HG02798 (cell line): Measurements from ENCODE around the gene ZNF609.

Experiments
- ATAC-seq: cut with Tn5 transposase; IDR thresholded peaks from one replicate; pipeline ENCODE4 v1.9.1; 2021; ENCODE audit warnings: mild to moderate bottlenecking; ENCODE audit not compliant: unreplicated experiment, poor library complexity

Gene ZNF609

DNA sequence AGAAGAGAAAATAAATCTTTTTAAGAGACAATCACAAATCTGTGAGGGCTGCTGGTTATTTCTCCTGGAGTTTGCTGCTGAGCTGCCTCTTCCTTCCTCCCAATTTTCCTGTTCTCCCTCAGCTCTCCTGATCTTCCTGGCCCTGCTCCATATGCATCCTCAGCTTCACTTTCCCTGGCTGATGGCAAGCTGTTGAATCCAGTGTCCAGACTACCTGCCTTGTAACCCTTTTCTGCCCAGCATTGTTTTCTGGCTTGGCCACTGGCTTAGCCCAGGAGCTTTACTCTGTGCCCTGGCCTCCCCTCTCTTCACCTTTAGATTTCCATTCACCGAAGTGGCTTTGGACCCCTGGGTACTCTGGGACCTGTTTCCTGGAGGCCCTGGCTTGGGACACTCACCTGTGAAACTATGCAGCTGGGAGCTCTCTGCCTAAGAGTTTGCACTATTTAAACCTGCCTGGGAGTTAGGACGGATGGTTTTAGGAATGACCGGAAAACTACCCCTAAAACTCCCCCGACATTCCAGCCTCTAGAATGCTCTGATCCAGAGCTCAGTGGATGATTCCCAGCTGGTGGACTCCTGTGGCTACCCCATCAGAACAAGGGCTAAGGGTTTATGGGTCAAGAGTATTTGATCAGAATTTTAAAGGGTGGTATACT is 225.0 kb downstream of the ZNF609 start:
- no peak for ATAC-seq

DNA sequence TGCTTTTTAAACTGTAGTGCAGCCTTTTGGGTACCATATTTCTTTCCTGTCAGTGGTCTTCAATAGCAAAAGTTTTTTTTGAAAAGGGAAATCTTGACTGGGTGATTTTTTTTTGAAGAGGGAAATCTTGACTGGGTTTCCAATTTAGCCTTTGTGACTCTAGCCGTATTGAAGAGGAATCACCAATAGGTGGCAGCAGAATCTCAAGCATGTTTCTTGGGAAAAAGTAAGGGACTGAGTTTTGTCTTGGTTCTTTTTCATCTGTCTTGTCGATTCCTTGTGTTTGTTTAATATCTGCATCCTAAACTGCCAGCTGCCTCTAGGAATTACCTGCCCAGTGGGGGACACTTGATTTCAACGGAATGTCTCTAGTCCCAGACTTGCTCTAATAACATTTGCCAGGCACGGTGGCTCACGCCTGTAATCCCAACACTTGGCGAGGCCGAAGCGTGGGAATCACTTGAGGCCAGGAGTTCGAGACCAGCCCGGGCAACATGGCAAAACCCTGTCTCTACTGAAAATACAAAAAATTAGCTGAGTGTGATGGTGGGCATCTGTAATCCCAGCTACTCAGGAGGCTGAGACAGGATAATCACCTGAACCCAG is 225.9 kb downstream of the ZNF609 start:
- ATAC-seq = no peak

DNA sequence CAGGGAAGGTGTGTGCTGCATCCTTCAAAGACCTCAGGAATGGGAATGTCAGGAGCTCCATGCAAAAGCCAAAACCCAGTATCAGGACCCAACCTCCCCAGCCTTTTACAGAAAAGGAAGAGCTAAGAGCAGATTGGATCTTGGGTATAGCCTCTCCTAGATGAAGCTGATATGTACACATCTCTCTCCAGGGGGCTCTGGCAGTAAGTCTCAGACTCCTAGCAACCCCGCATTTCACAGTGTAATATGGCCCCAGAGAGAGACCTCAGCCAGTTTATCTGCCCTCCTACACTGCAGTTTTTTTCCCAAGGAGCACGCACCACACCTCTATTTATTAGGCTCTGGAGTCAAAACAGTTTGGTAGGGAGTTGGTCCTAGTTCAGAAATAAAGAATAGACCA is 226.8 kb downstream of the ZNF609 start:
- ATAC-seq = no peak

DNA sequence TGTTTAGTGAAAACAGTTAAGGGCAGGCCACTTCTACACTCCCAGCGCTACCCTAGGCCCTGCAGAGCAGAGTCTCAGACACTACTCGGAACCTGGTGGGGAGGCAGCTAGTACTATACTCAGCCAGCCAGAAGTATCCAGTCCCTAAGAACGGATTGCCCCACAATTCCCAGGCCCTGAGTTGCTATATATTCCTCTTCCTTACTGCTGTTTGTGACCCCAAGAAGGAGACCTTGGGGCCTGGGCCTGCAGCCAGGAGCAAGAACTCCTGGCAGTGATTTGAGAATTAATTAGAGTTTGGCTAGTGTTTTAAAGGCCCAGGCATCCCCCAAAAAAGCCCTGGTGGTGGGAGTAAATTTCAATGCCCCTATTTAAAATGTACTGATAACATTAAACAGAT is 227.3 kb downstream of the ZNF609 start:
- ATAC-seq = no peak

DNA sequence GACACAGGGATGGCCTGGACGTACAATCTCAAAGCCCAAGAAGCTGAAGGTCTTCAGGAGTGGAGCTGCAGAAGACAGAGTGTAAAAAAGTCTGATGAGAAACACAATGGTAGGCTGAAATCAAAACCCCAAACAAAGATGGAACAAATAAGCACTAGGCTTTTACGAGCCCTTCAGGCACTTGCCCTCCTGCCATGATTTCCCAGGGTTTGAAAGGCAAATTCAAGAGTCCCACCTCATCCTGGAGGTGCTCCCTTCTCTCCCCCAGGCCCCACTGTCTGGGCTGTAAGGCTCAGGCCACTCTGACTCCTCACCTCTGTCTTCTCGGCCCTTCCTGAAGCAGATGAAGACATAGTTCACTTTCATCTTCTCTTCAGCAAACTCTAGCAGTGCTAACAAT is 228.4 kb downstream of the ZNF609 start:
- ATAC-seq = no peak

DNA sequence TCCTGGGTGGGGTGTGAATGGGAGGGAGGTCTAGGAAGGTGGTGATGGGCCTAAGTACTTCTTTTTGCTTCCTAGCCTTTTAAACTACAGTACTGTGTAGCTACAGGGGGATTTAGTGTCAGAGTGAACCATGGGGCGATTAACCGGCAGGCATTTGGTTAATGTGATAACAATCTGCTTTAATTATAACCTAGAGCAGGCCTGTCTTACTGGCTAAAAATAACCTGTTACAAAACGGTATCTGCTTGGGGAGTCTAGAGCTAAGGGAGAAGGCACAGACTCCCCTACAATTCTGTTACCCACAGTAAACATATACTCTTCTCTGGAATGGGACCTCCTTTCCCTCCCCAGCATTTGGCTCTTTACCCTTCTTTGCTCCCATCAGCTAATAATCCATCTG is 229.6 kb downstream of the ZNF609 start:
- no peak for ATAC-seq

DNA sequence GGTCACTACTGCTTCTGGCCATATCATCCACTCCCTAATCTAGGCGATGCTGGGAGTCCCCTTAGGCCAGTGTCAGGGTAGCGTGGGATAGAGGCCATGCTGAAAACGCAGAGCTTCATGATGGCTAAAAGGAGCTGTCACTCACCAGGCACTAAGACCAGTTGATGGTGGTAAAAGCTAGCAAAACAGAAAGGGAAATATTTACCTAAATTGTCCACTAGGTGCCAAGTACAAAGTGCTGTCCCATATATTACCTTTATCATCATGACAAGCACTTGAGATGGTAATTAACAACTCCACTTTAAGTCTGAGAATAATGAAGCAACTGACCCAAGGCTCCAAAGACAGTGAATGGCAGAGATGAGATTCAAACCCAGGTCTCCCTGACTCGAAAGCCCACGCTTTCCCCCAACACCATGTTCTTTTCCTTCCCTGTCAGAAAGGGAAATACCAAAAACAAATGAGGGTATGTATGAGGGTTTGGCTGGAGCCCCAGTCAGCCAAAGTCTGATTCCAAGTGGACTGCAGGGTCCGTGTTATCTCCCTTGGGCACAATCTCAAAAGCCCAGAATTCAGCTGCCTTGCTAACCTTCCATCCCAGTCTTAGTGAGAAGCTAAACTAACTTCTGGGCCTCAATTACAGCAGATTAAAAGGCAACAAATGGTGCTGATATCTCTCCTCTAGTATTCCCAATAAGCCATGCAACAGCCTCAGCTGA is 230.4 kb downstream of the ZNF609 start:
- ATAC-seq = no peak

DNA sequence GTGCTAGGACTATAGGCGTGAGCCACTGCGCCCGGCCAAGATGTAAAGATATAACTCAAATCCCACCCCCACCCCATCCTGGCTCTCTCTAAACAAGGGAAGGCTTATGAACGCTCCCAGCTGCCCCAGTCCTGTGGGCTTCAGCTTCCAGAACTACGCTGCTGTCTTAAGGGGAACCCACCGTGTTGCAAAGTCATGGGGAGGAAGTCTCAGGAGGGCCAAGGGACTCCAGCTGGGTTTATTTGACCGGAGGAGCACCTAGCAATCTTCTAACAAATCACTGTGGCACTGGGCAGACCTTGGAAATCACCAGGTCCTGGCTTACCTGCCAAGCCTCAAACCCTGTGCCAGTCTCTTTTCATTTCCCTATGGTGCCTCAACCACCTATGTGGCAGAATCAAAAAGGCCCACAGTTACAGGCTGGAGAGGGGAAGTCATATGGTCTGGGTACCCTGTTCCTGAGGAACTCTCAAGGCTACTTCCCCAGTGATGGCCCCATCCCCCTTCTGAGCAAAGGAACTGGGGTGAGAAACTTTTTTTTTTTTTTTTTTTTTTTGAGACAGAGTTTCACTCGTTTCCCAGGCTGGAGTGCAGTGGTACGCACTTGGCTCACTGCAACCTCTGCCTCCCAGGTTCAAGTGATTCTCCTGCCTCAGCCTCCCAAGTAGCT is 231.7 kb downstream of the ZNF609 start:
- no peak for ATAC-seq

DNA sequence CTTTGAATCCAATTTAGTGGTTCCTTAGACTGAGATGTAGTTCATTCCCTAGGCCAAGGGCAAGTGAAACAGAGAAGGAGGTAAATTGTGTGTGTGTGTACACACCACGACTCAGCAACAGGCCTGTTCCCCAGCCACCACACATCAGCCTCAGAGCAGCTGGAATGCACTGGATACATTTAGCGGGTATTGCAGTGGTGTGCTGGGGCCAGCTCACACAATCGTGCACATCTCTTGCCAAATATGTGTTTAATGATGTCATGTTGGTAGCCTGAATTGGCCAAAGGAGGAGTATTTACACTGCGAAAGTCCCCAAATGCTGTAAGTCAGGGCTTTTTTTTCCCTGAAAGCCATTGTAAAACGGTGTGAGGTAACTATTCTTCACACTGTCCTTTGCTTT is 232.8 kb downstream of the ZNF609 start:
- no peak for ATAC-seq

DNA sequence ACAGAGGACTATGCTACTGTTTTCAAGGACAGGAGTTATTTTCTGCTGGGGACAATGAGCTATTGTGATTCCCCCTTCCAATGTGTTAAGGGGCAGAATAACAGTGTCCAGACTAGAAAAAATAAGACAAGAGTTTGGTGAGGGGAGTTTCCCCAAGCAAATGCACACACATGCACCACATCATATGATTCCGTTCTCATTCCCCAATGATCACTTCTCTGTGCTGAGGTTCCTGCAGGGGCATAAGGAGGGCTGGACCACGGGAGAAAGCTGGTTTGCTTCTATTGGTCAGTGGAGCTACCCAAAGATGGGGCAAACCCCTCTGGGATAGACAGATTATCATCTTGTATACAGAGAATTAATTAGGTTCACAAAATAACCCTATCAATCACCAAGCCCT is 234.4 kb downstream of the ZNF609 start:
- ATAC-seq = no peak

DNA sequence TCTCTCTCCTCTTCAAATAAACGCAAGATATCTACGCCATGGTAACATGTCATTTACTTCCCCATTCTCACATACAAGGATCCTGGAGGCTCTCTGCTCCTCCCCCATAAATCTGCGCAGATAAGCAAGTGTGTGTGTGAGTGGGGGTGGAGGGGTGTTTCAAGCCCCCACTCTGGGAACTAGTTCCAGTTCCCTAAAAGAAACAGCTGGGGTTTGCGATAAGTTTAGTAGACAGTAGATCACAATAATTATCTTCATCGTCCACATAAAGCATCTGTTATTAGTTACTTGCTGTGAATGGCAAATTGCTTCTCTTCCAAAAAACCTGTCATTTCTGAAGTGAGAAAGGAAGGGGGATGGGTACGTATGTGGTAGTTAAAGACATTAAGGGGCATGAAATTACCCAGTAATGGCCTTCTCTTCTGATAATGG is 235.2 kb downstream of the ZNF609 start:
- ATAC-seq = no peak

DNA sequence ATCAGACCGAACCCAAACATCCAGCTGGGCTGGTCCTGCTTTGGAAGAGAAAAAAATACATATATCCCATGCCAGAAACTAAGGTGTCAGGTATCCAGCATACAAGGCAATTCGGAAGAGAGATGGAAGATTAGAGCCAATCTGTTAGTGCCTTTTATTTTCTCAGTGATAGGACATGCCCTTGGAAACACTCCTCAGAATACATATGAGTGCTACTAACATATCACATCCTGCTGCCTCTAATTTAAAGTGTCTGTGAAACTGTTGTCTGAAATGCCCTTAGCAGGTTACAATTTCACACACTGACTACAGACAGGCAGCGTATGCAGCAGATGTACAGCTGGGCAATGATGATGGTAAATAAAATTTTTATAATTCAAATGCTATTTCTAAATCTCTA is 236.1 kb downstream of the ZNF609 start:
- no peak for ATAC-seq

DNA sequence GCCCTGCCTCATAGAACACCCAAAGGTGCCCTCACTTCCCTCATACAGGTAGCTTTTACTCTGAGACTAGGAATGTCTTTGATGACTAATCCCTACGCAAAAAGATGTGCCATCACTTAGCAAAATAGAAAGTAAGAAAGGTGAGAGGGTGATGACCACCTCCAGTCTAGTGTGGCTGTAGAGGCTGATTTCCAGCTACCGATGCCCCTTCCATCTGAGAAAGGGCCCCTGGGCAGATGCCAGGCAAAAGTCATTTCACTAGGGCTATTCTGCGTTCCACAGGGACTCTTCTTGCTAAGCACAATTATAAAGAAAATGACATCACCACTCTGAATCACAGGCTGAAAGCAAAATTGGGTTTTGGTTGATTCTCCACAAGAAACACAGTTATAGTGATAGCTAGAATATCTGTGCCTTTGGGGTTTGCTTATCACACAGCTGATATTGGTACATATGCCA is 237.6 kb downstream of the ZNF609 start:
- no peak for ATAC-seq

DNA sequence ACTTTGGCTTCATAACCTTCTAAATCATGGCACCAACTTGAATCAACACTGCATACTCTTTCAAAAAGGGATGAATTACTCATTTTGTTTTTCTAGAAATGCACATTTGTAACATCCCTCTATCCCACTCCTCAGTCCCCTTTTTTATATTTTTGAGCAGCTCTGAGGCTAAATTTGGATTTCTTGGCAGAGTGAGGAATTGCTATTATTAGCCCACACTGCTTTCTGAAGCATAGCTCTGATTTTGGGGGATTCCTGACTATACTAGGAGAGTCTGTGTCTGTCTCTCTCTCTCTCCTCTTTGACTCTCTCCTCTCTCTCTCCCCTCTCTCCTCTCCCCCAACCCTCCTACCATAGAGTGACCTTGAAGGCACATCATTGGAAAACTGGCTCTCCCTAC is 238.4 kb downstream of the ZNF609 start:
- no peak for ATAC-seq

DNA sequence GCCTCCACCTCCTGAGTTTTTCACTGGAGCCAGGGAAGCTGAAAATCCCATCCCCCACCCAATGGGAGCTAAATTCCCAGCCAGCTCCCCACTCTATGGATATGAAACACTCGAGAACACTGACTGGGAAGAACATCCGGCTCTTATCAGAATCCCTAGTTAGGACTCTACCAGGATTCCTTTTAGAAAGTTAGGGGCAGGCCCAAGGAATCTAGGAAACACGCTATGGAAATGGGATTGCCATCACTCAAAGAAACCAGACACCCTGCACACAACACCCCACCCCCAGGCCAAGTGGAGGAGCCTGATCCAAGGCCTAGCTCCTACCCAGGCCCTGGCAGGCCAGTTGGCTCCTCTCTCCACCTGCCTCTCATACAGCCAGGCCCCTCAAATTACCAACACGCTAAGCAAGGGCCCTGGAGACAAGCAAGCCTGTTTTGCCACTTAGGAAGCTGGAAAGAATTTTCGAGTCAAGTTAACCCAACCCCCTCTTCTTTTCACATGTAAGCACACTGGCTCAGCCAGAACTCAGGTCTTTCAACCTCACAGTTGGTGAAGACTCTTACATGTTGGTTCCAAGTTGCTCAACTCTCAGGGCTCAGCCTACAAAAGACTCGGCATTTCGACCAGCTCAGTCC is 239.5 kb downstream of the ZNF609 start:
- no peak for ATAC-seq

DNA sequence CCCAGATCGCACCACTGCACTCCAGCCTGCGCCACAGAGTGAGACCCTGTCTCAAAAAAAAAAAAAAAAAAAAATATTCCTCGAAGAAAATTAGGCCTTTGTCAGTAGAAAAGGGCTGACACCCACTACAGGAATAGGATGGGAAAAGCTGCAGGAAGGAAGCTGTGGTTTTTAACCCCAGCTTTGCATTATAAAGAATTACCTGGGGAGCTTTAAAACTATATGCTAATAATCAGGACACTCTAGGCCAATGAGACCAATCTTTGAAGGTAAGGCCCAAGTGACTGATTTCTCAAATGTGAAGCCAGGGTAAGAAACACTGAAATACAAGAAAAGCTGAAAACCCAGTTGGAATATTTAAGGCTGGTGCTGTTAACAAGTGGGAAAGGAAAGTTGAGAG is 240.7 kb downstream of the ZNF609 start:
- ATAC-seq = no peak

DNA sequence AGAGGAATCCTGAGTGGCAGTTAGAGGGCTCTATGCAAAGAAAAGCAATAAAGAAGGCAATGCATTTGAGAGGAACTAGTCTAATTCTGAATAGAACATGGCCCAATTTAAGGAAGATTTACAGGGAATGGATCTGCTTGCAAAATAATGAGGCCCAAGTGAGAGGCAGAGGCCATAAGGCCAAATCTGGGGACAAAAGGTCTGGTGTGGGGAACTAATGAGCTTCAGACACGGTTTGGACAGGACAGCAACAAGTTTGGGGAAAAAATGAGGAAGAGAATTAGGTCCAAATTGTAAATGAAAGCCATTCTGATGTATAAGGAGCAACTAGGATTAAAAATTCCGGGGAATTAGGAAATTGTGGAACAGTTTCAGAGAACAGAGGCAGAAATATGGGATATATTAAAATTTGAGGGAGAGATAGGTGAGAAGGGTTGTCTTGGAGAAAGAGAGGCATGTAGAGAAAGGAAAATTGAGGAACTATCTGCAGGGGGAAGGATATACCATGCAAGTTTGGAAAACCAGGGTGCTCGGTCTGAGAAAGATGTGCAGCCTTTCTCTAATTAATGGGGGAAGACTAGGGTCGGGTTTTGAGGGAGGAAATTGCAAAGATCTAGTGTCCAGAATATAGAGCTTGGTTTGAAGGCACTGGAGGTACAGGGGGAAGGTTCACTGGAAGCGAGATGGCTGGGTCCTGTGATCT is 241.3 kb downstream of the ZNF609 start:
- ATAC-seq = no peak

DNA sequence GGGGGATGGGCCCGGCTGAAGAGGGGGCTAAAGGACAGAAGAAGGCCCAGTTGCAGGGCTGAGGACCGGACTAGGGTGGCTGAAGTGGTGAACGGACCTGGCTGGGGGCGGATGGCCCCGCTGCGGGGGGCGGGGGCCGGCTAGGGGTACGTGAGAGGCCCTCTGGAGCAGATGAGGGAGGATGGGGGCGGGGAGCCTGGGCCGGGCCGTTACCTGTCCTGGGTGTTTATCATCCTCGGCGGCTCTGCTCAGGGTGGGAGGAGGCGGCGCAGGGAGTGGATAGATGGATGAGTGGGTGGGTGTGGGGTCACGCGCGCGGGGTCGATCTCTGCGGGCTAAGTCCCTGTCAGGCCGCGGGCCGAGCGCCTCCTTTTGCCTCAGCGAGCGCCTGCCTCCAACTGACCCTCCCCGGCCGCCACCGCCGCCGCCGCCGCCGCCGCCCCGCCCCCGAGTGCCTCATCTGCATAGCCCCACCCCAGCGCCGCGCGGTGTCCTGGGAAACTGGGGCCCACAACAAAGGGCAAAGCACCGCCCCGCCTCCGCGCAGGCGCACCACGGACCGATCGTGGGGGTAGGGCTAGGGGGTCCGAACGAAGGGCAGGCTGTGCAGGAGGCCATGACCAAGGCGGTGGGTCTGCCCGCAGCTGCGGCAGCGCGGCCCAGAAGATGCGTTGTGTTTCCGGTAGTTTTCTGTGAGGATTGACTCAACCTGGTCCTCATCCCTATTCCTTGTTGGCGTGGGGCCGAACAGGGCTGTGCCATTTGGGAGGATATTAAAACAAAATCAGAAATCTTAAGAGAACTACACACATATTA is 242.6 kb downstream of the ZNF609 start:
- peak; percentile 89 for ATAC-seq

DNA sequence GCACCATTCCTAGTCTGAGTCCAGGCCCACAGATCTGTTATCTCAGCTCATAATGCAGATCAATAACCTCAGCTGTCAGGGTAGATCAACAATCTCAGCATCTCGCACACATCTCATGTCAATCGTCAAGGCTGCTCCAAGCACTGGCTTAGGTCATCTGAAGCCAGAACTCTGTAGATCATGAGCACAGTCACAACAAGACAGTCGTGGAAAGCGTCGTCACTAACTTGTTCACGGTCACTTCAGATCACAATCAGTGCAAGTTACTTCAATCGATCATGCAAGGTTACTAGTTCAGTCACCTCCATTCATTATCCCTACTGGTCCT is 243.2 kb downstream of the ZNF609 start:
- no peak for ATAC-seq
